Erythroblast (primary cell): ENCODE measurements around the gene MRPL49.

Source experiments
- DNase-seq, 2 experiments: peaks; one replicate each; lab custom pipeline; 2025; lab: John Stamatoyannopoulos, UW
- GATA1 ChIP-seq: IDR thresholded peaks from 2 replicates; pipeline ENCODE4 v1.6.1; 2011; ENCODE audit warnings: low read depth, mild to moderate bottlenecking, control low read depth, low read length, moderate library complexity
- POLR2A ChIP-seq: IDR thresholded peaks from 2 replicates; pipeline ENCODE4 v1.6.1; 2011; ENCODE audit warnings: mild to moderate bottlenecking, low read length

Gene MRPL49

DNA sequence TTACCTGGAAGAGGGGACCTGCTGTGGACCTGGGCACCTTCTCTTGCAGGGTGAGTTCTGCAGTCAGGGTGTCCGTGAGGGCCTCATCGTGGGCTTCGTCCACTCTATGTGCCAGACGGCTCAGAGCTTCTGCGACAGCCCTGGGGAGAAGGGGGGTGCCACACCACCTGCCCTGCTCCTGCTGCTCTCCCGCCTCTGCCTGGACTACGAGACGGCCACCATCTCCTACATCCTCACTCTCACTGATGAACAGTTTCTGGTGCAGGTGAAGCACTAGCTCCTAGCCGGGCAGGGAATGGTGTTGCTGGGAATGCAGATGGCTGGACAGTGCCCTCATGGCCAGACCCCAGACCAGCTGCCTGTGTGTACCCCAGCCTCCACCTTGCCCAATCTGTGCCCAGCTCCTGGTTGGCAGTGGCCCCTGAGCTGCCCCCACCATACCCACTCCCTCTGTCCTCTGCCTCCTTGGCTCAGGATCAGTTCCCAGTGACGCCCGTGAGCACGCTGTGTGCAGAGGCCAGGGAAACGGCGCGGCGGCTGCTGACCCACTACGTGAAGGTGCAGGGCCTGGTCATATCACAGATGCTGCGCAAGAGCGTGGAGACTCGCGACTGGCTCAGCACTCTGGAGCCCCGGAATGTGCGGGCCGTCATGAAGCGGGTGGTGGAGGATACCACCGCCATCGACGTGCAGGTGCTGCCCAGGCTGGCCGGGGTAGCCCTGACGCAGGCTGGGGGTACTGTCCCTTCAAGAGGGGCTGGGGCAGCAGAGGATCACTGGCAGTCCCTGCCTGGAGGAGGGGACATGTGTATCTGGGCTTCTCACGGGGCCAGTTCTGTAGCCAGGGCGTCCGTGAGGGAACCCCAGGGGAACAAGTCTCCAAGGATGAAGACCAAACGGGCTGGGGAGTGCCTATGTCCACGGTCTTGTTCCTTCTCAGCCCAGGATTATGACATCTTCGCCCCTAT, 12.6 kb upstream of the MRPL49 start:
- no peak for TF ChIP-seq POLR2A
- TF ChIP-seq GATA1 = no peak
- DNase-seq = no peak

DNA sequence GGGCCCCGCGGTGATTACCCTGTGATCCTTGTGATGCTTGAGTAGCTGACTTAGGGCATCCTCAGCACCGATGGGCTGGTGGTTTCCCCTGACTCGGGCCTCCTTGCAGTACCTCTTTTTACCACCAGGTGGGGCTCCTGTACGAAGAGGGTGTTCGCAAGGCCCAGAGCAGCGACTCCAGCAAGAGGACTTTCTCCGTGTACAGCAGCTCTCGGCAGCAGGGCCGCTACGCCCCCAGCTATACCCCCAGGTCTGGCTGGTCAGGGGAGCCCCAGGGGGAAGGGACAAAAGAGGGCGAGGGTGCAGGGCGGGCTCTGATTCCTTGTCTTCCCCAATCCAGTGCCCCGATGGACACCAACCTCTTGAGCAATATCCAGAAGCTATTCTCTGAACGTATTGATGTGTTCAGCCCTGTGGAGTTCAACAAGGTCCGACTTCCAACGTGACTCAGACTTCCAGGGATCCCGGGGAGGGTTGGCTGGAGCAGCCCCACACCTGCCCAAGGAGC, 11.7 kb upstream of the MRPL49 start:
- peak; percentile 85 to 92 for DNase-seq
- TF ChIP-seq GATA1 = no peak
- TF ChIP-seq POLR2A = no peak

DNA sequence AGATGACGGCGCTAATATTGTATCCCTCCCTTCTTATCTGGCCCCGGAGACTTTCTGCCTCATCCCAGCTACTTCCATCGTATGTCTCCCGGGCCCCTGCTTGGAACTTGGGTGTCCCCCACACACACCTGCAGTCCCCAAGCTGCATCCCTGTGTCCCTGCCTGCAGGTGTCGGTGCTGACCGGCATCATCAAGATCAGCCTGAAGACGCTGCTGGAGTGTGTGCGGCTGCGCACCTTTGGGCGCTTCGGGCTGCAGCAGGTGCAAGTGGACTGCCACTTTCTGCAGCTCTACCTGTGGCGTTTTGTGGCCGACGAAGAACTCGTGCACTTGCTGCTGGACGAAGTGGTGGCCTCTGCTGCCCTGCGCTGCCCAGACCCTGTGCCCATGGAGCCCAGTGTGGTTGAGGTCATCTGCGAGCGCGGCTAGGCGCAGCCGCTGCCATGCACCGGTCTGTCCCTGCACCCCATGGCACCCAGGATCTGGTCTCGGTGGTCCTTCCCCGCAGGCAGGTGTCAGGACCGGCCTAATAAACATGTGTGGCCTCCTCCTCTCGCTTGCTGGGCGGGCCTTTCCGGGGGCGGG, 10.9 kb upstream of the MRPL49 start:
- no peak for DNase-seq

DNA sequence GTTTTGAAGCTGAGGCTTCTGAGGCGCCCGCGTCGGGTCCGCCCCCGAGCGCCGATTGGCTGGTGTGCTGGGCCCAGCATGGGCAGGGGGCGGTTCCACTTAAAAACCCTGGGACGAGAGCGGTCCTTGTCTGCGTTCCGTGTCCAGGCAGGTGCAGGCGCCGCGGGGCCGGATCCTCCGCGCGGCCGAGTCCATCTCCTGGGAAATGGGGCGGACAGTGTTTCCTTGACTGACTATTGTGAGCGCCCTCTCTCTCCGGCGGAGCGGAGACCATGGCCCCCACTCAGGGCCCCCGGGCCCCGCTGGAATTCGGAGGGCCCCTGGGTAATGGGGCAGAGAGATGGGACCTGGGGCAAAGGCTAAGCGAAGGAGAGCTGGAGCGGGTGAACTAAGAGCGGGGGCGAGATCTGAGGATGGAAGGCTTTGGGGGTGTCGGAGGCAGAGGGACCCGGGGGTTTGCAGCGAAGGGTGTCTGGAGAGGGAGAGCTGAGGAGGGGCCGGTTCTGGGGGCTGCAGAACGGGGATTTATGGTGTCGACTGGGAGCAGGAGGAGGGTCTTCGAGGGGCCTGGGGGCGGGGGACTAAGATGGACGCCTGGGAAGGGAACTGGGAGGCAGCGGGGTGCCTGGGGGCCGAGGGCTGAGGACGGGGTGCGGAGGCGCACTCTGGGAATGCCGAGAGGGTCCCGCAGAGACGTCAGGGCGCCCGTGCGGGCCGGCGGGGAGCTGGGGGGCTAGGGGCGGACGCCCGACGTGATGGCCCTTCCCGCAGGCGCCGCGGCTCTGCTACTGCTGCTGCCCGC, 10.2 kb upstream of the MRPL49 start, which contains the start of gene TM7SF2:
TM7SF2 (plus strand) TSS at position 129 of the 802 bp plus-strand sequence; CDS start at position 273, 144 bp downstream.
- peak; percentile 86 for TF ChIP-seq POLR2A
- no peak for TF ChIP-seq GATA1
- DNase-seq = peak; percentile 95 to 97

More for the DNA sequence above, 10.9 kb upstream of the MRPL49 start:
- no peak for TF ChIP-seq GATA1
- no peak for TF ChIP-seq POLR2A

DNA sequence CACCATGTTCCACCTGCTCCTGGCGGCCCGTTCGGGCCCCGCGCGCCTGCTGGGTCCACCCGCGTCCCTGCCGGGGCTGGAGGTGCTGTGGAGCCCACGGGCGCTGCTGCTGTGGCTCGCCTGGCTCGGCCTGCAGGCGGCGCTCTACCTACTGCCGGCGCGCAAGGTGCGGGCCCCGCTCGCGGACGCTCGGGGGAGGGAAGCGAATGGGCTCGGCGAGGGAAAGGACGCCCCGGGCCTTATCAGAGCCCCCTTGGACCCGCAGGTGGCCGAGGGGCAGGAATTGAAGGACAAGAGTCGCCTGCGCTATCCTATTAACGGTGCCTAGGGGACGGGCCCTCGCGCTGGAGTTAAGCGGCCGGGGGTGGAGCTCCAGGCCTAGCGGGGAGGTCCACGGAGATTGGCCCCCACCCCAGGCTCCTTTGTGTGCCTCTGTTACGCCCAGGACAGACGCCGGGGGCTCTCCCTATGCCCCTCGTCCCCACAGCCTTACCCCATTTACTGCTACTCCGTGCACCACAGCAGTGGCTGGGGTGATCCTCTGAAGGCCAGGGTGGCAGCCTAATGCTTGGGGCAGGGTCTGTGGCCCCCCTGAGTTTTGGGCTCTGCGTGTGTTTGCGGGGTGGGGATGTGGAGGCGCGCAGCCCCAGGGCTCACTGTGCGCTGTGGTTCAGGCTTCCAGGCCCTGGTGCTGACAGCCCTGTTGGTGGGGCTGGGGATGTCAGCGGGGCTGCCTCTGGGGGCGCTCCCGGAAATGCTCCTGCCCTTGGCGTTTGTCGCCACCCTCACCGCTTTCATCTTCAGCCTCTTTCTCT, 9.4 kb upstream of the MRPL49 start:
- TF ChIP-seq GATA1 (no peak), POLR2A (peak; percentile 22)
- peak; percentile 82 to 87 for DNase-seq

DNA sequence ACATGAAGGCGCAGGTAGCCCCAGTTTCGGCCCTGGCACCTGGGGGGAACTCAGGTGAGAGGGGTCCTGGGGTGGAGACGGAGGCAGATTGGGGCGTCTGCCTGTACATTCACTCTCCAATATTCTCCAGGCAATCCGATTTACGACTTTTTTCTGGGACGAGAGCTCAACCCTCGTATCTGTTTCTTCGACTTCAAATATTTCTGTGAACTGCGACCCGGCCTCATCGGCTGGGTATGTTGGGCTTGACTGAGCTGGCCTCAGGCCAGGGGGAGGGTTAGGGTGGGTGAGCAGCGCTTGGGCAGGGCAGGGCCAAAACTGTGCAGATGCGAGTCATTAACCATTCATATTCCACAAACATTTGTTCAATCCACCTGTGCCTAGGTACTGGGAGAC, 8.8 kb upstream of the MRPL49 start:
- TF ChIP-seq GATA1 (no peak), POLR2A (no peak)
- DNase-seq = peak; percentile 47 to 53

DNA sequence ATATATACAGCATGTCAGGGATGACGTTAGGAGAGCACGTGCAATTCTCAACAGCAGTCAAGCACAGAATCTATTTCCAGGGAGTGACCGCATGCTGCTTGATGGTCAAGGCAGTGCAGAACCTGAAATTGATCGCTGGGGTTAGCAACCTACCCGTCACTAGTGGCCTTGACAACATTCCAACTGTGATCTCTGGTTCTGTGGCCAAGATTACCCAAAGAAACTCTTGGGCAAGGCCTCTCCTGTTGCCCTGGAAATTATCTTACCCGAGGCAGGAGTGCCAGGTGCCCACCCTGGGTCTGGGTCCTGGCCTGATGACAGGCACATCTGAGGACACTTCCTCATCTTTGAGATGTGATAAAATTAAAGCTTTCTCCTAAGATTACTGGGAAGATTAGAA, 8.3 kb upstream of the MRPL49 start:
- TF ChIP-seq POLR2A (no peak), GATA1 (no peak)
- DNase-seq = peak; percentile 55 to 64

DNA sequence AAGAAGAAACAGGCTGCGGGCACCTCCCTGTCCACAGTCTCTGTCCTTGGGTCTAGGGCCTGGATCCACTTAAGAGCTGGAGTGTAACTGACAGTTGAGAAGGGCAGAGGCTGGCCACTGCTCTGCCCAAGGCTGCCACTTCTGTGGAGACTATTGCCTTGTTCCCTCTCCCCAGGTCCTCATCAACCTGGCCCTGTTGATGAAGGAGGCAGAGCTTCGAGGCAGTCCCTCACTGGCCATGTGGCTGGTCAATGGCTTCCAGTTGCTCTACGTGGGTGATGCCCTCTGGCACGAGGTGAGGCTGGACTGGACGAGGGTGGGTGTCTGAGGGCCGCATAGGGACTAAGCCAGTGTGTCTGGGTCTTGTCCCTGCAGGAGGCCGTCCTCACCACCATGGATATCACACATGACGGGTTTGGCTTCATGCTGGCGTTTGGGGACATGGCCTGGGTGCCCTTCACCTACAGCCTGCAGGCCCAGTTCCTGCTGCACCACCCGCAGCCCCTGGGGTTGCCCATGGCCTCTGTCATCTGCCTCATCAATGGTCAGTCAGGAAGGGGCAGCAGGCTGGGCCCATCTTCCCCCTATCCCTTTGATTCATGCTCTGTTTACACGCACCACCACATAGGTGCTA, 7.5 kb upstream of the MRPL49 start:
- DNase-seq = no peak
- TF ChIP-seq POLR2A (no peak), GATA1 (no peak)

DNA sequence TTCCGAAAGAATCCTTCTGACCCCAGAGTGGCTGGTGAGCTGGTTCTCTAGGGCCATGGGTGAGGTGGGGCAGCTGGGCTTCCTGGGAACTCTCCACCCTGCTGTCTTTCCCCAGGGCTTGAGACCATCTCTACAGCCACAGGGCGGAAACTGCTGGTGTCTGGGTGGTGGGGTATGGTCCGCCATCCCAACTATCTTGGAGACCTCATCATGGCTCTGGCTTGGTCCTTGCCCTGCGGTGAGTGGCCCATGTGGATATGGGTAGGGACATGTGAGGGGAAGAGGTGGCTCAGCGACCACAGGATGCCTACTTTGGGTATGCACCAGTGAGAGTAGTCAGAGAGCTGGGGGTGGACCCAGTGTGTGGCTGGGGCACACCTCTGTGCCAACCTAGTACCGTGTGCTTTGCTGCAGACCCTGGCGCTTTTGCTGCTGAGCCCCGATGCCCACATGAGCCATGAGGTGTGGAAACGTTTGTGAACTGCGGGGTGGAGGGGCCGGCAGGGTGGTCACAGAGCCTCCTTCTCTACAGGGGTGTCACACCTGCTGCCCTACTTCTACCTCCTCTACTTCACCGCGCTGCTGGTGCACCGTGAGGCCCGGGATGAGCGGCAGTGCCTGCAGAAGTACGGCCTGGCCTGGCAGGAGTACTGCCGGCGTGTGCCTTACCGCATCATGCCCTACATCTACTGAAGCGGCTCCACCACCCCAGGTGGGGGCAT, 6.6 kb upstream of the MRPL49 start:
- no peak for DNase-seq
- TF ChIP-seq POLR2A (no peak), GATA1 (no peak)

DNA sequence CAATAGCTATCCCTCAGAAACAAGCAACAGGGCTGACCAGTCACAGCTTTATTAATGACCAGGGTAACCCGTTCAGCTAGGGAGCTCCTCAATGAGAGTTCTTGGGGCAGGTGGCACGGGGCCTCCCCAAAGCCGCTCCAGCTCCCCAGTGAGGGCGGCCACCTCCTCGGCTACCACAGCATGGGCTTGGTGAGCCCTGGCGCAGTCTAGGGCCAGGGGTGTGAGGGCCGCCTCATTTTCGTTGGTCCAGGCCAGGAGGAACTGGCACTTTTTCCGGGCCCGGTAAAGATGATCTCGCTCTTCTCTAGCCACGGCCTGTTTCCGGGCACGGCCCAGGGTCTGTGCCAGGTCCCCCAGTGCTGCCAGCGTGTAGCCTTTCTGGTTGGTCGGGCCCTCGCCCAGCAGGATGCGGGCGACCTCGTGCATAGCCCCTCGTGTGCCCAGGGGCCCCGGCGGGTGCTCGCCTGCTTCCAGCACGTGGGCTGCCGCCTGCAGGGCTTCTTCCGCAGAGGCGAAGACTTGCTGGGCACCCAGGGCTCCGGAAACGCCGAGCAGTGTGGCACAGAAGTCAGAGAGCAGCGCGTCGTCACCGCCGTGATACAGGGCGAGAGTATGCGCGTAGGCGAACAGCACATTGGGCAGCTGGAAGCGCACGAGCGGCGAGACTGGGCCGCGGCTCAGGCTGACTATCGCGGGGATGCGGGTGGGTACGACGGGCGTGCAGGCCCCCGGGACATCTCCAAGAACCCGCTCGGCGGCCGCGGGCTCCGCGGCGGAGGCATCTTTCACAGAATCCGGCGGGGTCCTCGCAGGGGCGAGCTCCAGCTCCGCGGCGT, 5.5 kb upstream of the MRPL49 start:
- peak; percentile 63 to 65 for DNase-seq
- TF ChIP-seq POLR2A (no peak), GATA1 (no peak)
